Osteoblast (primary cell): ENCODE measurements around the gene TMEM186. TPM values are rescaled to one million over a fixed set of nuclear protein-coding genes. Genes with fewer than 3 reads are reported as not detected.

Experiments used
- DNase-seq: peaks from one replicate; pipeline ENCODE4 v3.0.0; 2011; ENCODE audit warnings: low spot score, mixed read lengths; ENCODE audit not compliant: insufficient read length; ENCODE audit errors: missing footprints
- H2AFZ ChIP-seq: 2 replicates; pipeline ENCODE4 v1.6.0; 2011; ENCODE audit warnings: mild to moderate bottlenecking, low read length
- H3K27ac ChIP-seq: 2 replicates; pipeline ENCODE4 v1.5.1; 2011; ENCODE audit warnings: mild to moderate bottlenecking, low read depth, low read length, moderate library complexity
- H3K27me3 ChIP-seq: 2 replicates; pipeline ENCODE4 v1.6.0; 2012; ENCODE audit warnings: mild to moderate bottlenecking, control low read depth, inconsistent platforms, low read length, moderate library complexity; ENCODE audit not compliant: insufficient read depth
- H3K36me3 ChIP-seq: 2 replicates; pipeline ENCODE4 v1.5.1; 2011; ENCODE audit warnings: mild to moderate bottlenecking, low read length, control low read depth, moderate library complexity; ENCODE audit not compliant: insufficient read depth
- H3K4me1 ChIP-seq: 2 replicates; pipeline ENCODE4 v1.5.1; 2011; ENCODE audit warnings: mild to moderate bottlenecking, low read length, control low read depth, moderate library complexity; ENCODE audit not compliant: insufficient read depth
- H3K4me2 ChIP-seq: 2 replicates; pipeline ENCODE4 v1.6.0; 2011; ENCODE audit warnings: mild to moderate bottlenecking, low read length; ENCODE audit not compliant: insufficient read depth
- H3K4me3 ChIP-seq: fragments of 200-600 bp; sonication (generic); 3 replicates; pipeline ENCODE4 v1.5.1; 2012; ENCODE audit warnings: mild to moderate bottlenecking, low read length, inconsistent platforms; ENCODE audit not compliant: insufficient read depth
- H3K79me2 ChIP-seq: 2 replicates; pipeline ENCODE4 v1.6.0; 2012; ENCODE audit warnings: mild to moderate bottlenecking, low read length, control low read depth, inconsistent platforms; ENCODE audit not compliant: insufficient read depth
- H3K9me3 ChIP-seq: 2 replicates; pipeline ENCODE4 v1.5.1; 2011; ENCODE audit warnings: low read depth, low read length, control low read depth
- H4K20me1 ChIP-seq: 2 replicates; pipeline ENCODE4 v1.6.0; 2012; ENCODE audit warnings: mild to moderate bottlenecking, low read length, control low read depth; ENCODE audit not compliant: insufficient read depth
- total RNA-seq: library from RNA; depleted of rRNA; stranded (reverse); fragments of >200 nt; gene quantifications from 2 replicates; pipeline ENCODE4 v1.2.3, GENCODE V29; 2012
- TF ChIP-seq, protein P1 (sequence below): IDR thresholded peaks from 2 replicates; pipeline ENCODE4 v1.5.1; 2011; ENCODE audit warnings: mild to moderate bottlenecking, low read depth, low read length, moderate library complexity; ENCODE audit errors: extremely low read depth

Gene TMEM186
- total RNA-seq, 1 donor, result 4.0 TPM

DNA sequence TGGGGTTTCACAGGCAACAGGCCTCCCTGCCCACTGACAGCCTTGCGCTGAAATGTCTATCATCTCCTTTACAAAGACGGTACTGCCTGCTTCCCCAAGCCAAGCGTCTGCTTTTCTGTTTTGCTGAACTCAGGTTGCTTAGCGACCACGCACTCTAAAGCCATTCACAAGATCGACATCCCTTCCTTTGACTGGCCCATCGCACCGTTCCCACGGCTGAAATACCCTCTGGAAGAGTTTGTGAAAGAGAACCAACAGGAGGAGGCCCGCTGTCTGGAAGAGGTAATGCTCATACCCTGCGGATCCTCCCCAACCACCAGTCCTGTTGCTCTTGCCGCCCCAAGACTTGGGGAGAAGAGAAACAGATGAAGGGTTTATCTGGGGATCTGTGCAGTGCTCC, 28.7 kb downstream of the TMEM186 start:
- Histone ChIP-seq H3K4me2 (no peak overlapping the region), H3K27ac (no peak overlapping the region), H4K20me1 (no peaks in the 10 kb centered on the region), H3K27me3 (no peaks in the 10 kb centered on the region), H3K36me3 (no peaks in the 10 kb centered on the region), H3K79me2 (no peaks in the 10 kb centered on the region), H3K9me3 (no peaks in the 10 kb centered on the region), H2AFZ (no peak overlapping the region), H3K4me3 (no peak overlapping the region), H3K4me1 (no peaks in the 10 kb centered on the region)
- TF ChIP-seq, protein P1, sequence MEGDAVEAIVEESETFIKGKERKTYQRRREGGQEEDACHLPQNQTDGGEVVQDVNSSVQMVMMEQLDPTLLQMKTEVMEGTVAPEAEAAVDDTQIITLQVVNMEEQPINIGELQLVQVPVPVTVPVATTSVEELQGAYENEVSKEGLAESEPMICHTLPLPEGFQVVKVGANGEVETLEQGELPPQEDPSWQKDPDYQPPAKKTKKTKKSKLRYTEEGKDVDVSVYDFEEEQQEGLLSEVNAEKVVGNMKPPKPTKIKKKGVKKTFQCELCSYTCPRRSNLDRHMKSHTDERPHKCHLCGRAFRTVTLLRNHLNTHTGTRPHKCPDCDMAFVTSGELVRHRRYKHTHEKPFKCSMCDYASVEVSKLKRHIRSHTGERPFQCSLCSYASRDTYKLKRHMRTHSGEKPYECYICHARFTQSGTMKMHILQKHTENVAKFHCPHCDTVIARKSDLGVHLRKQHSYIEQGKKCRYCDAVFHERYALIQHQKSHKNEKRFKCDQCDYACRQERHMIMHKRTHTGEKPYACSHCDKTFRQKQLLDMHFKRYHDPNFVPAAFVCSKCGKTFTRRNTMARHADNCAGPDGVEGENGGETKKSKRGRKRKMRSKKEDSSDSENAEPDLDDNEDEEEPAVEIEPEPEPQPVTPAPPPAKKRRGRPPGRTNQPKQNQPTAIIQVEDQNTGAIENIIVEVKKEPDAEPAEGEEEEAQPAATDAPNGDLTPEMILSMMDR, result no peak
- DNase-seq, result no peak

DNA sequence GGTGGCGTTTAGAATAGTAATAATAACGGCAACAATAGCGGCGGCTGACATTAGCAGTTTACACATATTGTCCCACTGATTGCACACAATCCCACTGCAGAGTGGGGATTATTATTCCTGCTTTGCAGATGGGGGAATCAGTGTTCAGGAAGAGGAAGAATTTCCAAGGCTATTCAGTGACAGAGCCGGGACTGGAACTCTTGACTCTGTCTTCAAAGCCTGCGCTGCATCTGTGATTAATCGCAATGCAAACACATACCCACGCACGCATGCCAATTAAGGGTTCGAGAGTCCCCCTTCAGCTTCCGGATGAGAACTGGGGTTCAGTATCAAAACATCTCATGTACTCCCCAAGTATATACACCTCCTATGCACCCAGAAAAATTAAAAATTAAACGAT, 29.2 kb downstream of the TMEM186 start:
- TF ChIP-seq, protein P1, result no peak

DNA sequence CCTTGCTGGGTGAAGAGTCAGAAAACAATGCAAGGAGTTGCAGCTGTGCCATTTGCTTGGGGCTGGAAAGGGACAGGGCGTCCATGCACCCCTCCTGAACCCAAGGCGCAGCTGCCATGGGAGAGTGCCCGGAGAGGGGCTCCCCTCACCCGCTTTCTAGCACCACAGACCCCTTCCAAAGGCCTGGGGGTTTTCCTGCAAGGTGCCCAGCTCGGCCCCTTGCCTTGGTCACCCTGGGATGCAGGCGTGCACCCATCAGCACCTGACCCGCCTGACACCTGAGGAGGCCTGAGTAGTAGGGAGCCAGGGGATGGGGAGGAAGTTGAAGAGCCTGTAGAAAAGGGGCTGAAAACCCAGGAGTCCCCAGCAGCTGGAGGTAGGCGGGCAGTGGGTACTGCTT, 30.3 kb downstream of the TMEM186 start:
- H3K79me2 ChIP-seq, result no peaks in the 10 kb centered on the region
- DNase-seq, result no peak
- no peaks in the 10 kb centered on the region for H3K4me1 ChIP-seq
- H3K4me2 ChIP-seq, result no peak overlapping the region
- no peak overlapping the region for H2AFZ ChIP-seq
- no peak overlapping the region for H3K4me3 ChIP-seq
- no peak overlapping the region for H3K27ac ChIP-seq
- no peaks in the 10 kb centered on the region for H3K36me3 ChIP-seq
- H3K9me3 ChIP-seq, result no peaks in the 10 kb centered on the region
- H3K27me3 ChIP-seq, result no peaks in the 10 kb centered on the region
- TF ChIP-seq, protein P1, result no peak
- no peaks in the 10 kb centered on the region for H4K20me1 ChIP-seq

More for the DNA sequence above, 29.2 kb downstream of the TMEM186 start:
- Histone ChIP-seq H3K36me3 (no peaks in the 10 kb centered on the region), H3K4me2 (no peak overlapping the region), H3K4me3 (no peak overlapping the region), H3K4me1 (no peaks in the 10 kb centered on the region), H3K27me3 (no peaks in the 10 kb centered on the region), H2AFZ (no peak overlapping the region), H3K27ac (no peak overlapping the region), H3K9me3 (no peaks in the 10 kb centered on the region), H4K20me1 (no peaks in the 10 kb centered on the region), H3K79me2 (no peaks in the 10 kb centered on the region)
- no peak for DNase-seq

DNA sequence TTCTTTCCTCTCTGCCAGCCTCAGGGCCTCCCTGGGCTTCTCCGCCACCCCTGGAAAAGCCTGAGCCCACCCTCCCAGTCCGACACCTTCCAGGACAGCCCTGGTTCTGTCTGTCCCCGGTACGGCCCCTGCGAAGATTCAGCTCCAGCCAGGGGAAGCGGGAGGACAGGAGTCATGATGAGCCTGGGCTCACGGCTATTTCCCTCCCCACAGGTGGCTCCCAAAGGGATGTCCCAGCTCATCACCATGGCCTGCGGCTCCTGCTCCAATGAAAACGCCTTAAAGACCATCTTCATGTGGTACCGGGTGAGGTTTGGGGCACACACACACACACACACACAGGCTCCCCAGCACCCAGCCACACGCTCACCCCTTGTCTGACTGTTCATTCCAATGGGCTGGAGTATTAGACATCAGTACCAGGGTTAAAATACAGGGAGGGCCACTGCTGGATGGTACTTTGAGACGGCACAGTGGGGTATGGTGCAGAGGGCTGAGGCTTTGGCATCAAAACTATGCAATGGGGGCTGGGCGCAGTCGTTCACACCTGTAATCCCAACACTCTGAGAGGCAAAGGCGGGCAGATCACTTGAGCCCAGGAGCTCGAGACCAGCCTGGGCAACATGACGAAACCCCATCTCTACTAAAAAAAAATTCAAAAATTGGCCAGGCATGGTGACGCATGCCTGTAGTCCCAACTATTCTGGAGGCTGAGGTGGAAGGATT, 32.8 kb downstream of the TMEM186 start:
- H3K27ac ChIP-seq, result no peak overlapping the region
- no peaks in the 10 kb centered on the region for H3K4me1 ChIP-seq
- TF ChIP-seq, protein P1, result no peak
- H4K20me1 ChIP-seq, result no peaks in the 10 kb centered on the region
- H3K9me3 ChIP-seq, result no peaks in the 10 kb centered on the region
- no peaks in the 10 kb centered on the region for H3K36me3 ChIP-seq
- no peaks in the 10 kb centered on the region for H3K27me3 ChIP-seq
- H3K4me3 ChIP-seq, result no peak overlapping the region
- no peak for DNase-seq
- no peak overlapping the region for H3K4me2 ChIP-seq
- no peak overlapping the region for H2AFZ ChIP-seq
- H3K79me2 ChIP-seq, result no peaks in the 10 kb centered on the region
